Mucosa of rectum (tissue), 2 donors: ENCODE measurements around the gene PFKFB3.
"Not testable (repeated sequence)": the region's sequence is repeated elsewhere in the genome, so short reads cannot be mapped to it uniquely, and the experiment has no call there.

Experiments used
- H3K27ac ChIP-seq, 2 donors: one replicate each; pipeline ENCODE4 v1.7.0; 2013; ENCODE audit warnings: inconsistent platforms in 2 of 2, low read depth in 2 of 2, low read length in 2 of 2
- H3K27me3 ChIP-seq, 2 donors: one replicate each; pipeline ENCODE4 v1.7.0; 2013; ENCODE audit warnings: low read length in 2 of 2; ENCODE audit not compliant: control insufficient read depth in 2 of 2, insufficient read depth in 2 of 2
- H3K36me3 ChIP-seq, 2 donors: one replicate each; pipeline ENCODE4 v1.7.0; 2013; ENCODE audit warnings: low read length in 2 of 2; ENCODE audit not compliant: control insufficient read depth in 2 of 2, insufficient read depth in 2 of 2
- H3K4me1 ChIP-seq, 2 donors: one replicate each; pipeline ENCODE4 v1.7.0; 2013; ENCODE audit warnings: low read length in 2 of 2, mild to moderate bottlenecking in 1 of 2; ENCODE audit not compliant: control insufficient read depth in 2 of 2, insufficient read depth in 2 of 2
- H3K4me3 ChIP-seq, 2 donors: one replicate each; pipeline ENCODE4 v1.7.0; 2013; ENCODE audit warnings: low read length in 2 of 2
- H3K9ac ChIP-seq, 2 donors: one replicate each; pipeline ENCODE4 v1.7.0; 2013; ENCODE audit warnings: low read length in 2 of 2, low read depth in 1 of 2, mild to moderate bottlenecking in 1 of 2
- H3K9me3 ChIP-seq, 2 donors: one replicate each; pipeline ENCODE4 v1.7.0; 2013; ENCODE audit warnings: low read length in 2 of 2; ENCODE audit not compliant: control insufficient read depth in 2 of 2
- donor health status: healthy.
- donor health status: Normal muscosa, but diverticular disease.

The PFKFB3 gene

DNA sequence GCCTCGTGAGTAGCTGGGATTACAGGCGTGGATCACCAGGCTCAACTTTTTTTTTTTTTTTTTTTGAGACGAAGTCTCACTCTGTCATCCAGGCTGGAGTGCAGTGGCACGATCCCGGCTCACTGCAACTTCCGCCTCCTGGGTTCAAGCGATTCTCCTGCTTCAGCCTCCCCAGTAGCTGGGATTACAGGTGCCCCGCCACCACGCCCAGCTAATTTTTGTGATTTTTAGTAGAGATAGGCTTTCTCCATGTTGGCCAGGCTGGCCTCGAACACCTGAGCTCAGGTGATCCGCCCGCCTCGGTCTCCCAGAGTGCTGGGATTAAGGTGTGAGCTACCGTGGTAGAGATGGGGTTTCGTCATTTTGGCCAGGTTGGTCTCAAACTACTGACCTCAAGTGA, 36.8 kb upstream of the PFKFB3 start:
- not testable (repeated sequence) for H3K9me3 ChIP-seq, H3K27ac ChIP-seq, H3K36me3 ChIP-seq, H3K9ac ChIP-seq, H3K27me3 ChIP-seq, H3K4me3 ChIP-seq
- peaks cover 19% of the 10 kb centered on the region in 2 donors for H3K4me1 ChIP-seq

DNA sequence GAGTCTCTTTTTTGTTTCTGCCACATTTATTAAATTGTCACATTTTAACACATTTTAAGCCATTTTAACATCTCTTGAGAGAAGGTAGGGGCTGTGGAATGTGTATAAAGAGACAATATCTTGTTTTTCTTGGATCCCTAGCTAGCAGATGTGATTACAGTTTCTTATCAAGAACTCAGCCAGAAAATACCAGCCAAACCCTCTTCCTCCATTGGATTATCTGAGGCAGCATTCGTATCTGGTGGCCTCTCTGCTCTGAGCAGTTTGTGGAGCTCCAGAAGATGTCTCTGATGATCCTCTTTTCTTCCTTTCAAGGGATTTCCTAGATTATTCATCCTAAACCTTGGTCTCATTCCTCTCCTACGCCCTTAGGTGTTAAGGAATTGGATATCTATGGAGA, 35.3 kb upstream of the PFKFB3 start:
- Histone ChIP-seq H3K27ac (no peak overlapping the region), H3K9ac (no peak overlapping the region), H3K4me1 (peaks cover 22 to 25% of the 10 kb centered on the region in 2 donors), H3K4me3 (no peak overlapping the region), H3K9me3 (no peaks in the 10 kb centered on the region), H3K27me3 (no peaks in the 10 kb centered on the region), H3K36me3 (no peaks in the 10 kb centered on the region)

DNA sequence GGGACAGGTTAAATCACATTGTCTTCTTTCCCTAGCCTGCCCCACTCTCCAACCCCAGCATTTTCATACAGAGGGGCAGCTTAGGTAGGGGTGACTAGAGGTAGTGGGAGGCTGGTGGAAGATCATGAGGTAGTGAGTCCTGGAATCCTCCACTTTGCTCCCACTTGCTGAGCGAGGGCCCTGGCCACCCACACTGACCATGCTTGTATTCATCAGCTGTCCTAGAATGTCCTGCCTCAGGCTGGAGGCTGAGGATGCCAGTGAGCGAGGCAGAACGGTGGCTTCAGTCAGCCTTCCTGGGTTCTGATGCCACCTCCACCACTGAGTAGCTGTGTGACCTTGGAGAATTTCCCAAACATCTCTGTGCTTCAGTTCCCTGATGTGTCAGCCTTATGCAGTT, 34.6 kb upstream of the PFKFB3 start:
- Histone ChIP-seq H3K4me3 (no peak overlapping the region), H3K36me3 (no peaks in the 10 kb centered on the region), H3K4me1 (peaks cover 16 to 19% of the 10 kb centered on the region in 2 donors), H3K9me3 (no peaks in the 10 kb centered on the region), H3K27me3 (no peaks in the 10 kb centered on the region), H3K9ac (no peak overlapping the region), H3K27ac (no peak overlapping the region)

DNA sequence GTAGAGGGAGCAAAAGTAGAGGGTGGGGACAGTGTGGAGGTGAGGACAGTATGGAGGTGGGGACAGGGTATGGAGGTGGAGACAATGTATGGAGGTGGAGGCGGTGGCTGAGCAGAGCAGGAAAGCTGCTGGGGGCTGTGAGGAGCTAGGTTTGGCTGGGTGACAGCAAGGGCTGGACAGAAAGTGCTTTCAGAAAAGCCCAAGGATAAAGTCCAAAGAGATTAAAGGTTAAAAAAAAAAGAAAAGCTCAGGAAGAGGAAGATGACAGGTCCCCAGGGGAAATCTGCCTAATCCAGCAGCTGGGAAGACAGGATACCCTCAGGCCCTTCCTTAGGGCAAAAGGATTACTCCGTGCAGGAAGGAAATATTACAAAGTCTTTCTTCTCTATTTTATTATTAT, 32.1 kb upstream of the PFKFB3 start:
- no peaks in the 10 kb centered on the region for H3K27me3 ChIP-seq
- H3K27ac ChIP-seq, result no peak overlapping the region
- H3K4me1 ChIP-seq, result peaks cover 8 to 9% of the 10 kb centered on the region in 2 donors

DNA sequence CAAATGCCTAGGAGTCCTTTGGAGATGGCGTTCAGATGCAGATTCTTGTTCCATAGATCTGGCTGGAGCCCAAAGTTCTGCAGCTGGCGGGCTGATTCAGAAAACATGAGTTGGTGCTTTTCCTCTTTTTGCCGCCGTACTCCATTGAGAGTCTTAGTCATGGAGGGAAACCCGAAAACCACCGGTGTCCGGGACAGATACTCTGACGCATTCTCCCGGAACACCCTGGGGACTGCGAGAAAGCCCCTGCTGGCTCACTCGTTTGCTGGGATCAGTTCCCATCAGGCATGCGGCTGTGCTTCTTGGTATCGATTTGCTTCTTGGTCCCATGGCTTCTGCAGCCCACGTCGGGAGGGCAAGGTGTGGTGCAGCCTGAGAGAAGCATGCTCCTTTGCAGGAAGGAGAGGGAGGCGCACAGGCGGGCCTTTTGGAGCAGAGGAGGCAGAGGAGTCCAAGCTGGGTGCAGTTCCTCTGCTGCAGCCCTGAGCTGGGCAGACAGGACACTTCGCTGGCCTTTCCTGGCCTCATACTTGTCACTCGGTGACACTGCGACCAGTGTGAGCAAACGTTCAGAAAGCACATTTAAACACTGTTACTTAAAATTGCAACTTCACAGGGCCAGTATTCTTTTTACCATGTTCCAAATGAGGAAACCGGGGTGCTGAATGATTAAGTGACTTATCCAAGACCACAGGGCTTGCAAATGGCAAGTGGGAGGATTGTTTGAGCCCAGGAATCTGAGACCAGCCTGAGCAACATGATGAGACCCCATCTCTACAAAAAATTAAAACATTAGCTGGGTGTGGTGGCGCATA, 30.6 kb upstream of the PFKFB3 start:
- no peaks in the 10 kb centered on the region for H3K9me3 ChIP-seq
- H3K27me3 ChIP-seq, result no peaks in the 10 kb centered on the region
- peak overlapping the region in 1 of 2 donors; percentile 24 for H3K9ac ChIP-seq
- peak overlapping the region; percentile 22 to 34 for H3K27ac ChIP-seq
- H3K36me3 ChIP-seq, result no peaks in the 10 kb centered on the region
- H3K4me3 ChIP-seq, result no peak overlapping the region
- H3K4me1 ChIP-seq, result peaks cover 9 to 11% of the 10 kb centered on the region in 2 donors

More for the DNA sequence above, 32.1 kb upstream of the PFKFB3 start:
- H3K4me3 ChIP-seq, result no peak overlapping the region
- no peak overlapping the region for H3K9ac ChIP-seq
- no peaks in the 10 kb centered on the region for H3K36me3 ChIP-seq
- no peaks in the 10 kb centered on the region for H3K9me3 ChIP-seq

DNA sequence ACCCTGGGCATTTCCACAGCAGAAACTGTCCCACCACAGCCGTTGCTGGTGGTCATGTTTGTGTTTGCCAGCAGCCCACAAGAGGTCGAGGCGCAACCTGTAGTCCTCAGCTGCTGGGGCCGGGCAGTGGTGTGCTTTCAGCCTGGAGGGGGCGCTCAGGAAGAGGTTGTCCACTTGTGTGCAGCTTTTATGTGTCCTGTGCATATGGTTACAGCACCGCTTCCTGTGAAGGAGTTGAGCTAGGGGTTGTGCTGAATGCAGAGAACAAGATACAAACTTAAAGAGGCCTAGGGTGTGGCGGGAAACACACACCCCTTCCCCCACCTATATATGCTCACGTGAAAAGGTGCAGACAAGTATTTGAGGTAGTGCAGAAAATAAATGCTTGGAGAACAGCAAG, 29.5 kb upstream of the PFKFB3 start:
- no peak overlapping the region for H3K9ac ChIP-seq
- H3K9me3 ChIP-seq, result no peaks in the 10 kb centered on the region
- no peak overlapping the region for H3K27ac ChIP-seq
- H3K4me3 ChIP-seq, result no peak overlapping the region
- no peaks in the 10 kb centered on the region for H3K27me3 ChIP-seq
- H3K36me3 ChIP-seq, result no peaks in the 10 kb centered on the region
- peaks cover 9 to 11% of the 10 kb centered on the region in 2 donors for H3K4me1 ChIP-seq

DNA sequence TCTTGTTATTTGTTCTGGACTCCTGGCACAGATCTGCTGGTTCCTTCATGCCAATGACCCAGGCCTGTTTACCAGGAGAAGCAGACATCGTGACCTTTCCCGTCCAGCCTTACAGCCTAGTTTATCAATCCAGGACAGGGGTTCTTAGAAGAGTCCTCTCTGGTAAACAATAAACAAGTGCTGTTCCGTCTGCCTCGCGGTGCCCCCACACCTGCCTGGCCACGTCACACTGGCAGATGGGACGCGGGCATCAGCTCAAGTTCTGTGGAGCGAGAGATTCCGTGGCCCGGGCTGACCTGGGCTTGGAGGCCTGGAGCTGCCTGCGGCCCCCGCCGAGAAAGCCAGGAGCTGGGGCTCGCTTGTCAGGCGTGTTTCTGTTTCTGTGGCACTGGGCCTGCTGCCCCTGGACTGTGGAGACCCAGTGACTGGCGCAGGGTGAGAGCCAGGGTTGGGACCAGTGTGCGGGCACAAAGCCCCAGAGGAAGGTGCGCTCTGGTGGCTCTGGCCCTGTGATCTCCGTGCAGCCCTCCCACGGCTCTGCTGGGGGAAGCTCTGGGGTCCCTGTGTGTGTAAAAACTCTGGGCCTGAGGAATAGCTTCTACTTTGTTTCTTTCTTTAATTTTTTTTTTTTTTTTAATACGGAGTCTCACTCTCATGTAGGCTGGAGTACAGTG, 28.4 kb upstream of the PFKFB3 start:
- Histone ChIP-seq H3K27ac (no peak overlapping the region), H3K9me3 (no peaks in the 10 kb centered on the region), H3K36me3 (no peaks in the 10 kb centered on the region), H3K27me3 (no peaks in the 10 kb centered on the region), H3K4me3 (no peak overlapping the region), H3K4me1 (peaks cover 9 to 11% of the 10 kb centered on the region in 2 donors), H3K9ac (no peak overlapping the region)

DNA sequence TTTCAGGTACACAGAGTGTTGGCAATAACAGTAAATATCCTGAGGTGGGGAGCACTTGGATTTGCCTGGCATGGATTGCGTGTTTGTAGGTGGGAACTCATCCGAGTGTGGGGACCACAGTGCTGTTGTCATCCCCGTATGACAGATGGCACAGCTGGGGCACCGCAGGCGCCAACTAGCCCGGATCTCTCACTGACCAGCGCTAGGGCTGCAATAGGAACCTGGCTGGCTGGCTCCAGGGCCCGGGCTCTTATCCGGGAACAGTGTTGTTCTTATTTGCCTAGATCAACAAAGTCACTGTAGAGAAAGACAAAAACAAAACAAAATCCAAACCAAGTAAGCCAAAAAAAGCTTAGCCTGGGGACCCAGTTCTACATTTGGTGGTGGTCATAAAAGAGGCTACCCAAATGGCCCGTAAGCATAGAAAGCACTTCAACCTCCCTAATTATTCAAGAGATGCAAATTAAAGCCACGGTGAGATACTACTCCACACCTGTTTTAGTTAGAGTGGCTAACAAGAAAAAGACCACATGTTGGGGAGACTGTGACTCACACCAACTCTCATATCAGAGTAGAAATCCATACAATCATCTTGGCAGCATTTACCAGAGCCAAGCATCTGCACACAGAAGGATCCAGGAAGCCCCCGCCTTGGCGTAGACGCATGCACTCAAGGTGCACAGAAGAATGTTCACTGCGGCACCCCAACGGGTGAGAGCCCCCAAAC, 27.2 kb upstream of the PFKFB3 start:
- peaks cover 6 to 11% of the 10 kb centered on the region in 2 donors for H3K4me1 ChIP-seq
- H3K27me3 ChIP-seq, result no peaks in the 10 kb centered on the region
- no peaks in the 10 kb centered on the region for H3K36me3 ChIP-seq
- no peak overlapping the region for H3K9ac ChIP-seq
- H3K4me3 ChIP-seq, result no peak overlapping the region
- H3K9me3 ChIP-seq, result no peaks in the 10 kb centered on the region
- no peak overlapping the region for H3K27ac ChIP-seq

DNA sequence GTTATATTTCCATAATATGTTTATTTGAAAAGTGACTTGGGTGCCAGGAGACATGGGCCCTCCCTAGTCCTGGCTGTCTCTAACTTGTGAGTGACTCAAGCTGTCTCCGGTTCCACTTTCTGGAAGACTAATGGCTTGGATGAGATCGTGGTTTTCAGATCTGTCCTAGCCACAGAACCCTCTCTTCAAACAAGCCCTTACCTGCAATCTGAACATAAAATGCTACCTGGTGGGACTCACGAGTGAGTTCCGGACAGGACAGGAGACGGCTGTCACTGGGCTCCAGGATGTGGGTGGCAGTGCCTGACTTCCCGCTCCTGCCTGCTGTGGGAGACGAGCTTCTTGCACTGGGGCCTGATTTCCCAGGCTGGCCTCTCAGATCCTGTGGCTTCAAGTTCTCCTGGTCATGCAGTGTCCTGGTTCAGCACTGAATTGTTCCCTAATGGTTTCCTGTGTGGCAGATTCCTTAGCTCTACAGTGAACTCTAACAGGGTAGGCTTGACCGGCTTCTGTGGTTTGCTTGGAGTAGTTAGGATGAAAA, 26.0 kb upstream of the PFKFB3 start:
- Histone ChIP-seq H3K9ac (no peak overlapping the region), H3K27me3 (no peaks in the 10 kb centered on the region), H3K4me1 (peaks cover 4 to 6% of the 10 kb centered on the region in 2 donors), H3K36me3 (no peaks in the 10 kb centered on the region), H3K9me3 (no peaks in the 10 kb centered on the region), H3K27ac (peak overlapping the region in 1 of 2 donors; percentile 40), H3K4me3 (no peak overlapping the region)

DNA sequence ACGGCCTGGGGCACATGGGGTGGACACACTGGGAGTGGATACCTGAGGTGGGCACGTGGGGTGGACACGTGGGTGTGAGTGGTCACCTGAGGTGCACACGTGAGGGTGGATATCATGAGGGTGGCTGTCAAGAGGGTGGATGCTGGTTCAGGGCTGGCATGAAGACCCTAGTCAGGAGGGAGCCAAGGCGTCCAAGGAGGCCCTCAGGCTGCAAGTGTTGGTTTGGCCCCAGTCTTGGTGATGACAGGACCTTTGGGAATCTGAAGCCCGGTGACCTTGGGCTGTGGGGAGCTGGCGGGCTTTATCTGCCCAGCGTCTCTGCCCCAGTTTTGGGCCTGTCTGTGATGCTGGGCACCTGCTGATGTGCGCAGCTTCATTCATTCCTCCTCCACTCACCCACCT, 24.9 kb upstream of the PFKFB3 start:
- Histone ChIP-seq H3K27me3 (no peaks in the 10 kb centered on the region), H3K9me3 (no peaks in the 10 kb centered on the region), H3K9ac (no peak overlapping the region), H3K36me3 (no peaks in the 10 kb centered on the region), H3K4me3 (no peak overlapping the region), H3K4me1 (peaks cover 0 to 7% of the 10 kb centered on the region in 2 donors), H3K27ac (no peak overlapping the region)
